Activated CD4-positive, alpha-beta T cell treated with anti-CD3 and anti-CD28 coated beads for 4 hours (primary cell): ENCODE measurements around the gene OST4.

Source experiments
- DNase-seq, 2 donors: peaks; one replicate each; pipeline ENCODE4 v3.0.0-alpha.2; 2020

OST4 gene

DNA sequence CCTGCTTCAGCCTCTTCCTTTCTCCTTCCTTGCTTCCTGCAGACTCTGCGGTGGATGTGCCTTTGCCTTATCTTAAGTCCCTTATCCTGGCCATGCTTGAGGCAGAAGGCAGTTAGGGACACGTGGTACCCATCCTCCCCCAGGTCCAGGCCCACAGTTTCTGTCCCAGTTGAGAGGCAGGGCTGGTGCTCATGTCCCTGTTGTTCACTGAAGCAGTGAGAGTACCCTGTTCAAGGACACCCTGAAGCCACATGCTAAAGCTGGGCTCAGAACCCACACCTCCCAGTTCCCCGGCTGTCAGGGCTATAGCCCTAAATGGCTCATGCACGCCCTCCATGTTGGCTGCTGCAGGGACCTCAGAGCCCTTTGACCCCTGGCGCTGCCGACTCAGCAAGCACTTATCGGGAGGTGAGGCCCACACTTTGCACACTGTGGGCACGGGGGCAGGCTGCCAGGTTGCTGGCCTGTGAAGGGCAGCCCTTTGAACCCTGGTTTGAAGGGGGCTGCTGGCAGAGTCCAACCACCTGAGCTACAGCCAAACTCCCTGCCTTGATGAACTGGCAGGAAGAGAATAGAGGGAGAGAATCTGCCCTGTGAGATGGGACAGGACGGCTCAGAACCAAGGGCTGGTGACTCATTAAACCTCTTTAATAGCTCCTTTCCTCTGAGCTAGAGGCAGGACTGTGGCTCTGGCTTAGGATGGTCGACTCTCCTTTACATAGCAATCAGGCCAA lies 21.4 kb upstream of the OST4 start:
- DNase-seq: no peak

DNA sequence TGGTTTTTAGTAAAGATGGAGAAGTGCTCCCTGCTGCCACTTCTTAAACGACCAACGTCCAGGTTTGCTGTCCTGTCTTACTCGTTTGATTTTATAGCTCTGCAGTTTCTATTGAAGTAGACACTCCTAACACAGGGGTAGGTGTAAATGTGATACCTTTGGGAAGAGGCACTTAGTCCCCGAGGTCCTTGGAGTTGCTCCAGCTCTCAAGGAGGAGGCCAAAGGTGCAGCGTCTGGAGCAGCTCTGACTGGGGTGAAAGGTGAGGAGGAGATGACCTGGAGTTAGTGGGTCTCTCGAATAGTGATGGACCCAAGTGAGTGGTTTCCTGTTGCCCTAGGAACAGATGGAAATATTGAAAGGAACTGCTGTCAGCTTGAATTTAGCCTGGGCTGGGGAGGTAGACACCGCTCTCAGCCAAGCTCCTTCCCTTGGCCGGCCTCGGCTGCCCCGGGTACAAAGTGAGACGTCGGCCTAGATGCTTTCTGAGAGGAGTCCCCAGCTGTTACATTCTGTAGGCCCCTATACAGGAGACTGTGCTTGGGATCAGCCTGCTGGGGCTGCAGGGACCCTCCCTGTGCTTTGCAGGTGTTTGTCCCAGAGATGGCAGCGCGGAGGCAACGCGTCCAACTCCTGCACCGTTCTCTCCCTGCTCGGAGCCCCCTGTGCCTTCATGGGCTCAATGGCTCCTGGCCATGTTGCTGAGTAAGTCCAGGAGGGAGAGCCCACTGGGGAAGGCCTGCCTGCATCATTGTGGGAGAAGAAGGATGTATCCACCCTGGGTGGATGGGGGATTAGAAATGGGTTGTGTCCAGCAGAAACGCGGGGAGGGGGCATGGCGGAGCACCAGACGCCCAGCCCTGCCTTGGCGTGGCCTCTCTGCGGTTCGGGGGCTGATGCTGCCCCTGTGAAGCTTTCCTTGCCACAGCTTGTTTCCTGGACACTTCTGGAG lies 20.6 kb upstream of the OST4 start:
- DNase-seq: no peak

DNA sequence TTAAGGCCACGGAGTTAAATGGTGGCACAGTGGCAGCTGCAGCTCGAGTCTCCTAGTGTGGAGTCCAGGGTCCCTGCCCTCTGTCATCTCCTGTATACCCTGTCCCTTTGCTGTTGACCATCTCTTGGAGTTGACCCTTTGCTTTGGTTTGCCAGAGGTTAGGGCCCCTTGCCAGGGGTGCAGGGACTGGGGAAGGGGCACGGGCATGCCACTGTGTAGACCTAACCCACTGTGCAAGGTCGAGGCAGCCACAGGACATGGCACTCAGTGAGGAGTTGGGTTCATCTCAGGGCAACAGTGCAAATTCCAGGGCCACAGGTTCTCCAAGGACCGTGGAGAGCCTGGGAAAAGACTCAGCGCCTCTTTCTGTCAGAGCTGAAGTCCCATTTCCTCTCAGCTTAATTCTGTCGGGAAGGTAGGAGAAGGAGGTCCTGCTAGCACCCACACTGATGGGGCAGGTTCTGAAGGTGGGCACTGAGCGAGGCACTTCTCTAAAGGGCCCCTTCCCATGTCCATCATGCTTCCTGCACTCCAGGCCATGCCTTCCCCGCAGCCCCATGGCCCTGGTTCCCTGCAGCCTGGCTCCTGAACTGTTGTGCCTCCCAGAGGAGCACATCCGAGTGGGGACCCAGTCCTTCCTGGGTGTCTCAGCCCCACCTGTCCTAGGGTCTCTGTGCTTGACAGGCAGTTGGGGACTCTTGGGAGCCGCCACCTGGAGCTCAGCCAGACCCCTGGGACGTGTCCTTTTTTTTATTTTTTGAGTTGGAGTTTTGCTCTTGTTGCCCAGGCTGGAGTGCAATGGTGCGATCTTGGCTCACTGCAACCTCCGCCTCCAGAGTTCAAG lies 17.9 kb upstream of the OST4 start:
- no peak for DNase-seq

DNA sequence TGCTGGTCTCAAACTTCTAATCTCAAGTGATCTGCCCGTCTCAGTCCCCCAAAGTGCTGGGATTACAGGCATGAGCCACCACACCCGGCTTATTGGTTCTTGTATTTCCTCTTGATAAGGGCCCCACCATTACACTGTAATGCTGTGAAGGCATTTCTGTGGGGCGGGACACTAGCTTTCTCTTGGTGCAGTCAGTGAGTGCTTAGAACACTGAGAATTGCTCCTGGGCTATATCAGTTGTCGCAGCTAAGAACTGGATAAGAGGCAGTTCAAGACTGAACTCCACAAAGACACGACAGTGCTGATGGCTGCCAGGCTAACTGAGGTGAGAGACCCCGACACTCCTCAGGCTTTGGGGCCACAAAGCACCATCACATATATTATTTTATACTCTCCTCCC lies 17.2 kb upstream of the OST4 start:
- DNase-seq: no peak

DNA sequence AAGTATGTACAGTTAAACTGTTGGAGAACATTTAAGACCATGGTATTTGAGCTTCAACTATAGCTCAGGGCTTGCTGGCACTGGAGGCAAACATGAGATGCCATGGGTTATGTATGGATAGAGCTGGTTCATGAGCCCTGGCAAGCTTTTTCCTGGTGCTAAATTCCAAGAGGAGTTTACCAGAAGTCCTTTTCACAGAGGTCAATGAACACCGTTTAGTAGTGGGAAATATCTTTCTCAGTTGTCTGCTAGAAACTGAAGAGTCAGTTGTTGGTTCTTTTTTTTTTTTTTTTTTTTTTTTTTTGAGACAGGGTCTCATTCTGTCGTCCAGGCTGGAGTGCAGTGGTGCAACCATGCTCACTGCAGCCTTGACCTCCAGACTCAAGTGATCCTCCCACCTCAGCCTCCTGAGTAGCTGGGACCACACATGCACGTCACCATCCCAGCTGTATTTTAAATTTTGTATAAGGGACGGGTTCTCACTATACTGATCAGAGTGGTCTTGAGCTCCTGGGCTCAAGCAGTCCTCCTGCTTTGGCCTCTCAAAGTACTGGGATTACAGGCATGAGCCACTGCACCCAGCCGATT lies 16.5 kb upstream of the OST4 start:
- DNase-seq: no peak

DNA sequence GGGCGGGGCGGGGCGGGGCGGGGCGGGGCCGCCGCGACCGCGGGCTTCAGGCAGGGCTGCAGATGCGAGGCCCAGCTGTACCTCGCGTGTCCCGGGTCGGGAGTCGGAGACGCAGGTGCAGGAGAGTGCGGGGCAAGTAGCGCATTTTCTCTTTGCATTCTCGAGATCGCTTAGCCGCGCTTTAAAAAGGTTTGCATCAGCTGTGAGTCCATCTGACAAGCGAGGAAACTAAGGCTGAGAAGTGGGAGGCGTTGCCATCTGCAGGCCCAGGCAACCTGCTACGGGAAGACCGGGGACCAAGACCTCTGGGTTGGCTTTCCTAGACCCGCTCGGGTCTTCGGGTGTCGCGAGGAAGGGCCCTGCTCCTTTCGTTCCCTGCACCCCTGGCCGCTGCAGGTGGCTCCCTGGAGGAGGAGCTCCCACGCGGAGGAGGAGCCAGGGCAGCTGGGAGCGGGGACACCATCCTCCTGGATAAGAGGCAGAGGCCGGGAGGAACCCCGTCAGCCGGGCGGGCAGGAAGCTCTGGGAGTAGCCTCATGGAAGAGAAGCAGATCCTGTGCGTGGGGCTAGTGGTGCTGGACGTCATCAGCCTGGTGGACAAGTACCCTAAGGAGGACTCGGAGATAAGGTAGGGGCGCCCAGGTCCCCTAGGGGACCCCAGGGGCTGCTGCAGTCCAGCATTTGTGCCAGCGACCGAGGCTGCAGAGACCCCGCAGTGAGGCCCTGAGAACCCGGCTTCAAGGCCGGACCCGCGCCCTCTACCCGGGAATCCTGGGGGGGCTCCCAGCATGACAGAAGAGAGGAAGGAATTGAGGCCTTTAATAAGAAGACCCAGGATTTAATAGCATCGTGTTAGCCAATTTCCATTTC lies 15.5 kb upstream of the OST4 start, which contains the start of gene KHK:
KHK (plus strand) TSS at position 49 of the 870 bp plus-strand sequence; CDS start at position 537, 488 bp downstream.
- DNase-seq: no peak

DNA sequence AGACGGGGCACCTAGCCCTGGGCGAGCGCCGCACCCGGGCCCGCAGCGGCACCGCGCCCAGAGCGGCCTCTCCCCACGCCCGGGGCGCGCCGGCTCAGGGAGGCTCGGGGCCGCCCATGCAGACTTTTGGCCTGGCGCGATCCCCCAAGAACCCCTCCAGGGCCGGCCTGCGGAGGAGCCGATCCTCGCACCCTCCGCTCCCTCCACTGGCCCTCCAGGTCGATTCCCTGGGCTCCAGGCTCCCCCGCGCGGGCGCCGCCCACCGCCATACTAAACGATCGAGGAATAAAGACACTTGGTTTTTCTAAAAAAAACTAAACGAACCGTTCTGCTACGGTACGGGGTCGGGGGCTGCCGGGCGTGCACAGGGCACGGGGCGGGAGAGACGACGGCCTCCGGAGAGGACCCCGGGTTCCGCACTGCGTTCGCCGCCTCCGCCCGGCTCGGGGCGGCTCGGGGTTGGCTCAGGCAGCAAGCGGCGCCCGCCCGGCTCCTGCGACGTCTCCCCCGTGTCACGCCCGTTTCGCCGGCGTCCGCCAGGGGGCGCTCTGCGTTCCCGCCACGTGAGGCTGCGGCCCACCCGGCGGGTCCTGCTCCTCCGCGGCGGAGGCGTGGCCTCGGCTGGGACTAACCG lies 14.8 kb upstream of the OST4 start:
- peak; percentile 96 to 97 for DNase-seq

DNA sequence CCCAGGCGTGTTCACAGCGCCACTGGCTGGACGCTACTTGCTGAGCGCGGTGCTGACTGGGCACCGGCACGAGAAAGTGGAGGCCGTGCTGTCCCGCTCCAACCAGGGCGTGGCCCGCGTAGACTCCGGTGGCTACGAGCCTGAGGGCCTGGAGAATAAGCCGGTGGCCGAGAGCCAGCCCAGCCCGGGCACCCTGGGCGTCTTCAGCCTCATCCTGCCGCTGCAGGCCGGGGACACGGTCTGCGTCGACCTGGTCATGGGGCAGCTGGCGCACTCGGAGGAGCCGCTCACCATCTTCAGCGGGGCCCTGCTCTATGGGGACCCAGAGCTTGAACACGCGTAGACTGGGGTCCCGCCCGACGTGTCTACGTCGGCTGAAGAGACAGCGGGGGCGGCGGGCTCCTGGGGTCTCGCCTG lies 14.2 kb upstream of the OST4 start:
- no peak for DNase-seq

DNA sequence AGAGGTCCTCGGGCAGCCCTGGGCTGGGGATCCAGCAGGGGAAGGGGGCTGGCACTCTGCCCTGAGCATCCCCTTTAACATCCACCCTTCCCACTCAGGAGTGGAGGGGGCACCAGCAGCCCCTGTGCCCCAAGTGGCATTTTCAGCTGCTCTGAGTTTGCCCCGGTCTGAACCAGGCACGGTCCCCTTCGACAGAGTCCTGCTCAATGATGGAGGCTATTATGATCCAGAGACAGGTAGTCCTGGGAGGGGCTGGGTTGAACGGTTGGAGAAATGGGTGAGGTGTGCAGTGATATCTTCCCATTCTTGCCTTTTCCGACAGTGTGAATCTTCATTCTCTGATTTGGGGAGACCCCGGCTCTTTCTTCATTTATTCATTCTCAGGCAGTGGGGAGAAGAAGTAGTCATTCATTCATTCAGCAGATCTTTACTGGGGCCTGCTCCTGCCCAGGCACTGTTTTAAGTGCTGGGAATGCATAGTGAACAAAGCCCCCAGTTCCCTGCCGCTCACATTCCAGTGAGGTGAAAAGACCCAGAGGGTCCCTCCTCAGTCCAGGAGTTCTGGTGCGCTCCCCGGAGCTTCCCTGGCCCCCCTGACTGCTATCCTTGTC lies 13.7 kb upstream of the OST4 start:
- DNase-seq: no peak

DNA sequence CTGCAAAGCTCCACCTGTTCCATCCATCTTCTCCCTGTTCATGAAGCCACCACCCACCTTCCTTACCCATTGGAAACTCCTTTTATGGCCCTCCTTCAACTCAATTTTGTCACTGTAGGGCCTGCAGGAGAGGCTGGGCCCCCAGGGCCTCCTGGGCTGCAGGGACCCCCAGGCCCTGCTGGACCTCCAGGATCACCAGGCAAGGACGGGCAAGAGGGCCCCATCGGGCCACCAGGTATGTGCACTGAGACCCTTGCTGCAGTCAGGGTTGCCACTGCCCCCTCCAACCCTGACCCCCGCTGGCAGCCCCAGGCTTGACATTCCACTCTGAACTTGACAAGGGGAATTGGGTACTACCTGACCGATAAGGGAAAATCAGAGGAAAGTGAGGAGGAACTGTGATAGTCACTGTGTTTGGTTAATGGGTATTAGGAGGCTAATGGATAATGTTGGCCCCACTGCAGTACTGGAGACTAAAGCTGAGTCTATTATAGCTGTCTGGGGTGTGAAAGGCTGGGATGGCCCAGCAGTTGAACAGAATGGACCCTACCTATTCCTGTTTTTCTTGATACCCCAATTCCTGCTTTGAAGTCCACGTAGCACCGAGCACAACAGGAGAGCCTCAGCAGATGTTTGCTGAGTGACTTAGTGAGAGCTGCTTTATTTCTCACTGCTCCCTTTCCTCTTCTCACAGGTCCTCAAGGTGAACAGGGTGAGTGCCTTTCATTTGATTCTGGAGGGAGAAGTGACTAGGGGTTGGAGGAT lies 13.0 kb upstream of the OST4 start:
- no peak for DNase-seq

DNA sequence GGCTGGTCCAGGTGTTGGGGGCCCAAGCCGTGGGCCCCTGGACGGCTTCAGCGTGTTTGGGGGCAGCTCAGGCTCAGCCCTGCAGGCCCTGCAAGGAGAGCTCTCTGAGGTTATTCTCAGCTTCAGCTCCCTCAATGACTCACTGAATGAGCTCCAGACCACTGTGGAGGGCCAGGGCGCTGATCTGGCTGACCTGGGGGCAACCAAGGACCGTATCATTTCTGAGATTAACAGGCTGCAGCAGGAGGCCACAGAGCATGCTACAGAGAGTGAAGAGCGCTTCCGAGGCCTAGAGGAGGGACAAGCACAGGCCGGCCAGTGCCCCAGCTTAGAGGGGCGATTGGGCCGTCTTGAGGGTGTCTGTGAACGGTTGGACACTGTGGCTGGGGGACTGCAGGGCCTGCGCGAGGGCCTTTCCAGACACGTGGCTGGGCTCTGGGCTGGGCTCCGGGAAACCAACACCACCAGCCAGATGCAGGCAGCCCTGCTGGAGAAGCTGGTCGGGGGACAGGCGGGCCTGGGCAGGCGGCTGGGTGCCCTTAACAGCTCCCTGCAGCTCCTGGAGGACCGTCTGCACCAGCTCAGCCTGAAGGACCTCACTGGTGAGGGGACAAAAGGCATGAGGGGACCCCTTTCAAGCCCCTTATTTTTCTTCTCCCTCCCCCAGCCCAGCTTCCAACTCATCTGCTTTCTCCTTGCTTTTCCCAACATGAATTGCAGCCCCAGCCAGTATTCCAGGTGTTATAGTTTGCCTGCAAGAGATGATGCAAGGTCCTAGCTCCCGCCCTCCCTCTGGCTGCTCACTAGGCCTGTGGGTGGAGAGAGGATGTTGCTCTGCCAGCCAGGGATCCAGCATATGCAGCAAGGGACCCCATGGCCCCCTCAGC lies 12.2 kb upstream of the OST4 start:
- no peak for DNase-seq

DNA sequence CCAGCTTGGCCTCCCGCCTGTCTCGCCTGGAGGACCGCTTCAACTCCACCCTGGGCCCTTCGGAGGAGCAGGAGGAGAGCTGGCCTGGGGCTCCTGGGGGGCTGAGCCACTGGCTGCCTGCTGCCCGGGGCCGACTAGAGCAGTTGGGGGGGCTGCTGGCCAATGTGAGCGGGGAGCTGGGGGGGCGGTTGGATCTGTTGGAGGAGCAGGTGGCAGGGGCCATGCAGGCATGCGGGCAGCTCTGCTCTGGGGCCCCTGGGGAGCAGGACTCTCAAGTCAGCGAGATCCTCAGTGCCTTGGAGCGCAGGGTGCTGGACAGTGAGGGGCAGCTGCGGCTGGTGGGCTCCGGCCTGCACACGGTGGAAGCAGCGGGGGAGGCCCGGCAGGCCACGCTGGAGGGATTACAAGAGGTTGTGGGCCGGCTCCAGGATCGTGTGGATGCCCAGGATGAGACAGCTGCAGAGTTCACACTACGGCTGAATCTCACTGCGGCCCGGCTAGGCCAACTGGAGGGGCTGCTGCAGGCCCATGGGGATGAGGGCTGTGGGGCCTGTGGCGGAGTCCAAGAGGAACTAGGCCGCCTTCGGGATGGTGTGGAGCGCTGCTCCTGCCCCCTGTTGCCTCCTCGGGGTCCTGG lies 11.4 kb upstream of the OST4 start:
- DNase-seq: no peak

DNA sequence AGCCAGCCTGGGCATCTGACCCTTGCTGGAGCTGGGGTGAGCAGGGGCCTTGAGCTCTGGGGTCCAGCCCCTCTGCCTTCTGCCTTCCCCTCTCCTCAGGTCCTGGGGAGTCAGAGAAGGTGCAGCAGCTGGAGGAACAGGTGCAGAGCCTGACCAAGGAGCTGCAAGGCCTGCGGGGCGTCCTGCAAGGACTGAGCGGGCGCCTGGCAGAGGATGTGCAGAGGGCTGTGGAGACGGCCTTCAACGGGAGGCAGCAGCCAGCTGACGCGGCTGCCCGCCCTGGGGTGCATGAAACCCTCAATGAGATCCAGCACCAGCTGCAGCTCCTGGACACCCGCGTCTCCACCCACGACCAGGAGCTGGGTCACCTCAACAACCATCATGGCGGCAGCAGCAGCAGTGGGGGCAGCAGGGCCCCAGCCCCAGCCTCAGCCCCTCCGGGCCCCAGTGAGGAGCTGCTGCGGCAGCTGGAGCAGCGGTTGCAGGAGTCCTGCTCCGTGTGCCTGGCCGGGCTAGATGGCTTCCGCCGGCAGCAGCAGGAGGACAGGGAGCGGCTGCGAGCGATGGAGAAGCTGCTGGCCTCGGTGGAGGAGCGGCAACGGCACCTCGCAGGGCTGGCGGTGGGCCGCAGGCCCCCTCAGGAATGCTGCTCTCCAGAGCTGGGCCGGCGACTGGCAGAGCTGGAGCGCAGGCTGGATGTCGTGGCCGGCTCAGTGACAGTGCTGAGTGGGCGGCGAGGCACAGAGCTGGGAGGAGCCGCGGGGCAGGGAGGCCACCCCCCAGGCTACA lies 10.7 kb upstream of the OST4 start:
- no peak for DNase-seq

DNA sequence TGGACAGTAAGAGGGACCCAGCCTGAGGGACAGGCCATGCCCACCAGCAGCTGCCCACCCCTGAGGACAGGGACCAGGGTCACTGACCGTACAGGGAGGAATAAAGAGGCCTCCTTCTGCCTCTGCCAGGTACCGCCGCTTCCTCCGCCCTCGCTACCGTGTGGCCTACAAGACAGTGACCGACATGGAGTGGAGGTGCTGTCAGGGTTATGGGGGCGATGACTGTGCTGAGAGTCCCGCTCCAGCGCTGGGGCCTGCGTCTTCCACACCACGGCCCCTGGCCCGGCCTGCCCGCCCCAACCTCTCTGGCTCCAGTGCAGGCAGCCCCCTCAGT lies 9.1 kb upstream of the OST4 start:
- DNase-seq: no peak

DNA sequence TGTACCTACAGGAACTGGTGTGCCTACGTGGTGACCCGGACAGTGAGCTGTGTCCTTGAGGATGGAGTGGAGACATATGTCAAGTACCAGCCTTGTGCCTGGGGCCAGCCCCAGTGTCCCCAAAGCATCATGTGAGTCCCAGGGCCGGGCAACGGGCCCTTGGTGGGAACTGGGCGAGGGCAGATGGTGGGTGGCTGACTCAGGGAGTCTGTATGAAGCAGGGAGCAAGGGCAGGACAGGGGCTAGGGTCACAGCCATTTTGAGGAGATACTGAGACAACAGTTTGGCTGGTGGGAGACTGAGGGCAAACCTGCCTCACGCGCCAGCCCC lies 8.7 kb upstream of the OST4 start:
- no peak for DNase-seq

DNA sequence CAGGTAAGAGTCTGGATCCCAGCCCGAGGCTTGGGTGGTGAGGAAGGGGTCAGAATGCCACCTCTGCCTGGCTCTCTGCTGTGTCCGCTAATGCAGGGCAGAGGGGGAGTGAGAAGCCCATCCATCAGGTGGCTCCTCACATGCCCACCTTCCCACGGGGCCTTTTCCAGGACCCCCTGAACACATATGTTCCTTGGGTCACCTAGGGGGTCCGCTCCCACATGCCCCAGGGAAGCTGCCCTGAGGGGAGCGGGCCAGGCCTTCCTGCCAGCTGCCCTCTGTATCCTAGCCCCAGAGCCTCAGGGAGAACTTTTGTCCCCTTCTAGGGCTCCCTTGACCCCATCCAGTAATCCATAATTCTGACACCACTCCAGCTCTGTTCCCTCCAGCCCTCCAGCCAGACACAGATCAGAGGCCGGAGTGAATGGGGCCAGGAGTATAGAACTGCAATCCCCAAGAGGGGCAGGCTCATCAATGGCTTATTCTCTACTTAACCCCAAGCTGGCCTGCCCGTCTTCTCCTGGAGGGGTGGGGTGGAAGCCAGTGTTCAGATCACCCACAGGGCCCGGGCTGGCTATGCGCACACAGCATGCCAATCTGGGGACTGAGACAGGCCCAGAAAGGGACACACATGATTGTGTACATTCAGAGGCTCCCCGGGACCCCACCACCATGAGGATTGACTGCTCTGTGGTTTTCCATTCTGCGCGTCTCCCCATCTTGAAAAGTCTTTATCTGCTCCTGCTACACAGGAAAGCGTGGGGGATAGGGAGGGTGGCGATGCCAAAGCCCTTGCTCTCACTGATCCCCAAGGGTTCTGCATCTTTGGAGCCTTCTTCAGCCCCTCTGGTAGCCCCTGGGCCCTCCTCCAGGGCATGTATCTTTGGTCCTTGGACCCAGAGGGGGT lies 8.0 kb upstream of the OST4 start:
- no peak for DNase-seq
